ENCODE measurements around the gene DCC.

DCC gene

GRCh38 chr18:52945552-52945951 lies 605.6 kb downstream of the DCC start:
- no peak for DNase-seq

- no peak for DNase-seq
These were observed 609.0 kb downstream of the DCC start for GRCh38 chr18:52948868-52949444.

GRCh38 chr18:52950155-52950554 lies 610.2 kb downstream of the DCC start:
- DNase-seq: no peak

- no peak for DNase-seq
These were observed 613.4 kb downstream of the DCC start for GRCh38 chr18:52953387-52953786.

GRCh38 chr18:52963481-52963880 lies 623.5 kb downstream of the DCC start:
- no peak for DNase-seq

- no peak for DNase-seq
These were observed 630.7 kb downstream of the DCC start for GRCh38 chr18:52970686-52971085.

GRCh38 chr18:52971097-52971496 lies 631.1 kb downstream of the DCC start:
- no peak for DNase-seq

GRCh38 chr18:52979892-52980291 lies 639.9 kb downstream of the DCC start:
- no peak for DNase-seq

- DNase-seq: no peak
These were observed 651.2 kb downstream of the DCC start for GRCh38 chr18:52991246-52991645.

- no peak for DNase-seq
These were observed 652.0 kb downstream of the DCC start for GRCh38 chr18:52992041-52992440.

GRCh38 chr18:52995875-52996274 lies 655.9 kb downstream of the DCC start:
- peak; percentile 58 to 64 for DNase-seq

GRCh38 chr18:52999633-53000032 lies 659.6 kb downstream of the DCC start:
- no peak for DNase-seq

GRCh38 chr18:53004798-53005197 lies 664.8 kb downstream of the DCC start:
- DNase-seq: no peak

- no peak for DNase-seq
These were observed 678.8 kb downstream of the DCC start for GRCh38 chr18:53018791-53019190.

- peak in 1 of 2 experiments; percentile 35 for DNase-seq
These were observed 685.2 kb downstream of the DCC start for GRCh38 chr18:53025247-53025646.

- no peak for DNase-seq
These were observed 688.6 kb downstream of the DCC start for GRCh38 chr18:53028565-53028964.

GRCh38 chr18:53033128-53033527 lies 693.1 kb downstream of the DCC start:
- DNase-seq: no peak

GRCh38 chr18:53038608-53039007 lies 698.6 kb downstream of the DCC start:
- DNase-seq: no peak

- no peak for DNase-seq
These were observed 700.3 kb downstream of the DCC start for GRCh38 chr18:53040286-53040685.

- no peak for DNase-seq
These were observed 716.1 kb downstream of the DCC start for GRCh38 chr18:53056064-53056463.

- peak; percentile 56 to 72 for DNase-seq
These were observed 730.8 kb downstream of the DCC start for GRCh38 chr18:53070788-53071187.

GRCh38 chr18:53080687-53081086 lies 740.7 kb downstream of the DCC start:
- no peak for DNase-seq

GRCh38 chr18:53093636-53094035 lies 753.6 kb downstream of the DCC start:
- no peak for DNase-seq

GRCh38 chr18:53101536-53102105 lies 761.6 kb downstream of the DCC start:
- DNase-seq: no peak

- no peak for DNase-seq
These were observed 774.4 kb downstream of the DCC start for GRCh38 chr18:53114441-53114840.
